ENCODE results near the gene LRRC49.
A peak's percentile ranks its signal among the peaks of the same experiment; 100 is the strongest.

Gene LRRC49

DNA sequence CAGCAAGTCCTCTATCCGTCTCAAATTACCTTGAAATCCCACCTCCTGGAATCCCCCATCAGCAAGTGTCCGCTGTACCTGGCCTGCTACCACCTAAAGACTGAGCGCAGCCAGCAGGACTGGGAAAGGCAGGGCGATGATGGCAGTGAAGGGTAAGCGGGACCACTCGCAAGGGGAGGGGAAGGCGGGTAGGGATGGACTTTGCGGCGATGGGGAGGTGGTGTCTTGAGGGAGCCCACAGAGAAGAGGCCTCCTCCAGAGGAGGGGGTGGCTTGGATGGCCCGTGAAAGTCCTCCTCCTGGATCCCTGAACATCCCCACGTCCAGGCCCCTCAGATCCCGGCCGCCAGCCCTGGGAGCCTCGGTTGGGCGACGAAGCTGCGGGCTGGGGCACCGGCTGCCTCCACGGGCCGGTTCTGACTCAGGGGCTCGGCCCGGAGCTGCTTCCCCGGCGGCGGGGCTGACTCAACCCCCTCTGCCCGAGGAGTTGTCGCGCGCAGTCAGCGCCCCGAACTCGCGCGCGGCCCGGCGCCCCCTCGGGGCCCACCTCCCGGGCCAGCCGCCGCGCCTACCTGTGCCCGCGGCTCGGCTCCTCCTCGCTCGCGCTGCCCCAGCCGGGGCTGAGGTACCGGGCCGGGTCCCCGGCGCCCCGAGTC, 39.2 kb upstream of the LRRC49 start:
- Histone ChIP-seq H3K4ac (ENCODE audit: low read depth, low read length) (peak overlapping the region; percentile 39), H3K79me2 (ENCODE audit: control insufficient read depth, insufficient read depth, low read length) (peaks cover 1% of the 10 kb centered on the region), H3K36me3 (ENCODE audit: control insufficient read depth, insufficient read depth, low read length) (no peaks in the 10 kb centered on the region), H3K4me3 (ENCODE audit: low read length) (peak overlapping the region; percentile 64), H3K27me3 (ENCODE audit: insufficient read depth, low read length, poor library complexity) (no peaks in the 10 kb centered on the region), H3K4me1 (ENCODE audit: control insufficient read depth, low read depth, low read length) (no peaks in the 10 kb centered on the region), H4K5ac (ENCODE audit: low read length) (no peak overlapping the region), H3K56ac (ENCODE audit: low read length) (peak overlapping the region; percentile 91), H4K8ac (ENCODE audit: low read depth, low read length) (no peak overlapping the region), H3K4me2 (ENCODE audit: low read length) (peak overlapping the region; percentile 85), H2BK15ac (replicated peaks; ENCODE audit: low read depth) (no peak overlapping the region), H3K27ac (ENCODE audit: low read depth, low read length) (peak overlapping the region; percentile 86), H2BK120ac (ENCODE audit: low read depth, low read length) (no peak overlapping the region), H2AK5ac (ENCODE audit: low read length) (no peak overlapping the region), H2BK5ac (ENCODE audit: low read length) (no peak overlapping the region), H3K79me1 (ENCODE audit: low read length) (peaks cover 2% of the 10 kb centered on the region), H3K9ac (ENCODE audit: low read length) (peak overlapping the region; percentile 84), H3K23ac (ENCODE audit: low read length) (no peak overlapping the region), H3K18ac (ENCODE audit: low read length) (peak overlapping the region; percentile 64)
- no CpG with 5 or more reads among the region's 54 CpGs for WGBS (ENCODE audit: extremely low coverage, insufficient coverage, low lambda C conversion rate)
- DNase-seq: peak; percentile 83

DNA sequence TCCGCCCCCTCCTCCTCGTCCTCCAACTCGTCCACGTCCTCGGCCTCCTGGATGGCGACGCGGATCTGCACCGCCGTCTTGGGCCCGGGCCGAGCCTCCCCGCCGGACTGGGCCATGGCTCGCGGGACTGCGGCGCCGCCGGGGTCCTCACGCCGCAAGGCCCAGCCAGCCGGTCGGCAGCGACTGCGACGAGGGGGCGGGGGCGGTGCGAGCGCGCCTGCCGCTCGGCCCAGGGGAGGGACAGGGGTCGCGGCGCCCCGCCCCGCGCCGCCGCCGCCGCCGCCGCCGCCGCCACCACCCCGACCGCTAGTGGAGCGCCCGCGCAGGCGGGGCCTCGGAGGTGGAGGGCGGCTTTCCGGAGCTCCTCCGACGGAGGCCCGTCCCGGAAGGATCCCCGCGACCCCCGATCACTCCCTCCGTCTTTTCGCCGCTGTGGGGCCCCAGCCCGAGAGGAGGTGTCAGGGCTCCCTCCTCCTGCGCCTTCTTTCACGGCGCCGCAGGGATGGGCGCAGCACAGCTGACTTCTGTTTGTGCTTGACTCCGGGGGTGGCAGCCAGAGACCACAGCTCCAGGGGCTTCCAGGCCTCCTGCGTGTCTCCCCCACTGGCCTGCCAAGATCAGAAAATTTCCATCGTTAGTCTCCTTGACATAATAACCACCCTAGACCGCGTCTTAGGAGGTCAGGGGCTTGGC, 38.5 kb upstream of the LRRC49 start, which contains the start of gene LARP6:
Gene LARP6 (minus strand): TSS at position 185 of the 693 bp plus-strand sequence. CDS start 69 bp downstream, at position 116.
- Histone ChIP-seq H2BK120ac (ENCODE audit: low read depth, low read length) (no peak within 1 kb of the TSS), H3K56ac (ENCODE audit: low read length) (peak within 1 kb of the TSS; percentile 93), H3K4ac (ENCODE audit: low read depth, low read length) (peak within 1 kb of the TSS; percentile 39), H3K18ac (ENCODE audit: low read length) (peak within 1 kb of the TSS; percentile 64), H3K9ac (ENCODE audit: low read length) (peak within 1 kb of the TSS; percentile 84), H3K4me1 (ENCODE audit: control insufficient read depth, low read depth, low read length) (no peaks in the 10 kb centered on the region), H3K27me3 (ENCODE audit: insufficient read depth, low read length, poor library complexity) (no peaks in the 10 kb centered on the region), H2BK15ac (replicated peaks; ENCODE audit: low read depth) (peak within 1 kb of the TSS; percentile 42), H3K36me3 (ENCODE audit: control insufficient read depth, insufficient read depth, low read length) (no peaks in the 10 kb centered on the region), H3K4me2 (ENCODE audit: low read length) (peak within 1 kb of the TSS; percentile 85), H4K5ac (ENCODE audit: low read length) (no peak within 1 kb of the TSS), H2AK5ac (ENCODE audit: low read length) (no peak within 1 kb of the TSS), H3K4me3 (ENCODE audit: low read length) (peak within 1 kb of the TSS; percentile 64), H4K8ac (ENCODE audit: low read depth, low read length) (peak within 1 kb of the TSS; percentile 30), H3K79me1 (ENCODE audit: low read length) (peaks cover 2% of the 10 kb centered on the region), H3K79me2 (ENCODE audit: control insufficient read depth, insufficient read depth, low read length) (peaks cover 1% of the 10 kb centered on the region), H3K27ac (ENCODE audit: low read depth, low read length) (peak within 1 kb of the TSS; percentile 86), H3K23ac (ENCODE audit: low read length) (peak within 1 kb of the TSS; percentile 91), H2BK5ac (ENCODE audit: low read length) (peak within 1 kb of the TSS; percentile 42)
- peak; percentile 73 for DNase-seq
- WGBS (ENCODE audit: extremely low coverage, insufficient coverage, low lambda C conversion rate): no CpG with 5 or more reads among the region's 78 CpGs

- H3K79me2 ChIP-seq (ENCODE audit: control insufficient read depth, insufficient read depth, low read length): peaks cover 1% of the 10 kb centered on the region
- no peak overlapping the region for H2AK5ac ChIP-seq (ENCODE audit: low read length)
- DNase-seq: peak; percentile 63
- peak overlapping the region; percentile 83 for H3K9ac ChIP-seq (ENCODE audit: low read length)
- H3K36me3 ChIP-seq (ENCODE audit: control insufficient read depth, insufficient read depth, low read length): no peaks in the 10 kb centered on the region
- H3K79me1 ChIP-seq (ENCODE audit: low read length): peaks cover 2% of the 10 kb centered on the region
- peak overlapping the region; percentile 93 for H3K56ac ChIP-seq (ENCODE audit: low read length)
- H3K4me3 ChIP-seq (ENCODE audit: low read length): no peak overlapping the region
- H3K4me1 ChIP-seq (ENCODE audit: control insufficient read depth, low read depth, low read length): no peaks in the 10 kb centered on the region
- H2BK5ac ChIP-seq (ENCODE audit: low read length): no peak overlapping the region
- H4K8ac ChIP-seq (ENCODE audit: low read depth, low read length): no peak overlapping the region
- no peak overlapping the region for H2BK120ac ChIP-seq (ENCODE audit: low read depth, low read length)
- no CpG with 5 or more reads among the region's 4 CpGs for WGBS (ENCODE audit: extremely low coverage, insufficient coverage, low lambda C conversion rate)
- peak overlapping the region; percentile 42 for H3K18ac ChIP-seq (ENCODE audit: low read length)
- H3K27ac ChIP-seq (ENCODE audit: low read depth, low read length): no peak overlapping the region
- no peak overlapping the region for H3K4ac ChIP-seq (ENCODE audit: low read depth, low read length)
- no peak overlapping the region for H2BK15ac ChIP-seq (replicated peaks; ENCODE audit: low read depth)
- H3K23ac ChIP-seq (ENCODE audit: low read length): no peak overlapping the region
- peak overlapping the region; percentile 45 for H3K4me2 ChIP-seq (ENCODE audit: low read length)
- H4K5ac ChIP-seq (ENCODE audit: low read length): no peak overlapping the region
- no peaks in the 10 kb centered on the region for H3K27me3 ChIP-seq (ENCODE audit: insufficient read depth, low read length, poor library complexity)
Measured at GRCh38 chr15:70854666-70854976, 38.0 kb upstream of the LRRC49 start.

- Histone ChIP-seq H3K27ac (ENCODE audit: low read depth, low read length) (no peak overlapping the region), H3K9ac (ENCODE audit: low read length) (no peak overlapping the region), H2BK15ac (replicated peaks; ENCODE audit: low read depth) (no peak overlapping the region), H3K79me1 (ENCODE audit: low read length) (peaks cover 2% of the 10 kb centered on the region), H3K4ac (ENCODE audit: low read depth, low read length) (no peak overlapping the region), H3K27me3 (ENCODE audit: insufficient read depth, low read length, poor library complexity) (no peaks in the 10 kb centered on the region), H3K23ac (ENCODE audit: low read length) (no peak overlapping the region), H2AK5ac (ENCODE audit: low read length) (no peak overlapping the region), H3K36me3 (ENCODE audit: control insufficient read depth, insufficient read depth, low read length) (no peaks in the 10 kb centered on the region), H3K4me3 (ENCODE audit: low read length) (no peak overlapping the region), H3K56ac (ENCODE audit: low read length) (no peak overlapping the region), H3K4me2 (ENCODE audit: low read length) (no peak overlapping the region), H3K18ac (ENCODE audit: low read length) (no peak overlapping the region), H4K5ac (ENCODE audit: low read length) (no peak overlapping the region), H3K79me2 (ENCODE audit: control insufficient read depth, insufficient read depth, low read length) (peaks cover 1% of the 10 kb centered on the region), H4K8ac (ENCODE audit: low read depth, low read length) (no peak overlapping the region), H3K4me1 (ENCODE audit: control insufficient read depth, low read depth, low read length) (no peaks in the 10 kb centered on the region), H2BK120ac (ENCODE audit: low read depth, low read length) (no peak overlapping the region), H2BK5ac (ENCODE audit: low read length) (no peak overlapping the region)
- no peak for DNase-seq
- WGBS (ENCODE audit: extremely low coverage, insufficient coverage, low lambda C conversion rate): no CpG with 5 or more reads among the region's 2 CpGs
Measured at GRCh38 chr15:70855764-70856163, 36.9 kb upstream of the LRRC49 start.

- H3K9ac ChIP-seq (ENCODE audit: low read length): no peak overlapping the region
- no peak for DNase-seq
- H3K79me1 ChIP-seq (ENCODE audit: low read length): peaks cover 2% of the 10 kb centered on the region
- H3K23ac ChIP-seq (ENCODE audit: low read length): no peak overlapping the region
- H2BK5ac ChIP-seq (ENCODE audit: low read length): no peak overlapping the region
- H3K4me2 ChIP-seq (ENCODE audit: low read length): no peak overlapping the region
- H2BK120ac ChIP-seq (ENCODE audit: low read depth, low read length): no peak overlapping the region
- H3K4me3 ChIP-seq (ENCODE audit: low read length): no peak overlapping the region
- no peak overlapping the region for H2AK5ac ChIP-seq (ENCODE audit: low read length)
- no peak overlapping the region for H2BK15ac ChIP-seq (replicated peaks; ENCODE audit: low read depth)
- no peak overlapping the region for H4K5ac ChIP-seq (ENCODE audit: low read length)
- H3K56ac ChIP-seq (ENCODE audit: low read length): no peak overlapping the region
- no peaks in the 10 kb centered on the region for H3K27me3 ChIP-seq (ENCODE audit: insufficient read depth, low read length, poor library complexity)
- no peak overlapping the region for H4K8ac ChIP-seq (ENCODE audit: low read depth, low read length)
- no peak overlapping the region for H3K18ac ChIP-seq (ENCODE audit: low read length)
- peaks cover 1% of the 10 kb centered on the region for H3K79me2 ChIP-seq (ENCODE audit: control insufficient read depth, insufficient read depth, low read length)
- no peaks in the 10 kb centered on the region for H3K4me1 ChIP-seq (ENCODE audit: control insufficient read depth, low read depth, low read length)
- H3K36me3 ChIP-seq (ENCODE audit: control insufficient read depth, insufficient read depth, low read length): no peaks in the 10 kb centered on the region
- no CpG with 5 or more reads among the region's 7 CpGs for WGBS (ENCODE audit: extremely low coverage, insufficient coverage, low lambda C conversion rate)
- H3K4ac ChIP-seq (ENCODE audit: low read depth, low read length): no peak overlapping the region
- no peak overlapping the region for H3K27ac ChIP-seq (ENCODE audit: low read depth, low read length)
Measured at GRCh38 chr15:70856177-70856883, 36.3 kb upstream of the LRRC49 start.

Measured in mesendoderm (in vitro differentiated cells).